HEK293T (cell line): ENCODE data around the gene RNF8.

Experiments
- CTCF ChIA-PET: fragments of 350-600 bp; formaldehyde crosslinking; extraction: SDS; loops from one replicate; lab custom pipeline; 2021; ENCODE audit warnings: antibody characterized with exemption, inconsistent platforms; lab: Yijun Ruan, JAX
- POLR2A ChIA-PET: fragments of 350-600 bp; formaldehyde crosslinking; extraction: SDS; loops from one replicate; lab custom pipeline; 2020; ENCODE audit warnings: antibody characterized with exemption, inconsistent platforms; lab: Yijun Ruan, JAX
- DNase-seq: peaks from one replicate; pipeline ENCODE4 v3.0.0; 2012; ENCODE audit warnings: mixed read lengths; ENCODE audit errors: extremely low spot score
- ARNT ChIP-seq: fragments of 450-650 bp; IDR thresholded peaks from 2 replicates; pipeline ENCODE4 v1.6.1; 2017; ENCODE audit warnings: mild to moderate bottlenecking
- BHLHE40 ChIP-seq: fragments of 450-650 bp; IDR thresholded peaks from 2 replicates; pipeline ENCODE4 v1.6.1; 2016; ENCODE audit warnings: mild to moderate bottlenecking, moderate library complexity, borderline replicate concordance
- CTBP1 ChIP-seq: fragments of 450-650 bp; IDR thresholded peaks from 2 replicates; pipeline ENCODE4 v1.6.1; 2016; ENCODE audit warnings: borderline replicate concordance
- ELF4 ChIP-seq: fragments of 450-650 bp; IDR thresholded peaks from 2 replicates; pipeline ENCODE4 v1.6.1; 2017; ENCODE audit warnings: antibody characterized with exemption
- FOXA1 ChIP-seq: fragments of 450-650 bp; IDR thresholded peaks from 2 replicates; pipeline ENCODE4 v1.6.1; 2016; ENCODE audit warnings: mild to moderate bottlenecking
- FOXK2 ChIP-seq: fragments of 450-650 bp; IDR thresholded peaks from 2 replicates; pipeline ENCODE4 v1.6.1; 2016; ENCODE audit warnings: mild to moderate bottlenecking
- FOXM1 ChIP-seq: fragments of 450-650 bp; IDR thresholded peaks from 2 replicates; pipeline ENCODE4 v1.6.1; 2017; ENCODE audit warnings: mild to moderate bottlenecking, borderline replicate concordance
- HDGF ChIP-seq: fragments of 450-650 bp; IDR thresholded peaks from 2 replicates; pipeline ENCODE4 v1.6.1; 2017; ENCODE audit warnings: antibody characterized with exemption, borderline replicate concordance
- L3MBTL2 ChIP-seq: fragments of 450-650 bp; conservative IDR thresholded peaks from 2 replicates; pipeline ENCODE4 v1.6.1; 2016; ENCODE audit warnings: mild to moderate bottlenecking
- LEF1 ChIP-seq: fragments of 450-650 bp; IDR thresholded peaks from 2 replicates; pipeline ENCODE4 v1.6.1; 2017; ENCODE audit warnings: mild to moderate bottlenecking, borderline replicate concordance
- NFRKB ChIP-seq: fragments of 450-650 bp; IDR thresholded peaks from 2 replicates; pipeline ENCODE4 v1.6.1; 2016; ENCODE audit warnings: mild to moderate bottlenecking, moderate library complexity
- SP1 ChIP-seq: fragments of 450-650 bp; IDR thresholded peaks from 2 replicates; pipeline ENCODE4 v1.6.1; 2017
- SUZ12 ChIP-seq: fragments of 450-650 bp; IDR thresholded peaks from 2 replicates; pipeline ENCODE4 v1.6.1; 2016; ENCODE audit warnings: mild to moderate bottlenecking
- TARDBP ChIP-seq: fragments of 450-650 bp; IDR thresholded peaks from 2 replicates; pipeline ENCODE4 v1.6.1; 2016
- ZNF384 ChIP-seq: fragments of 450-650 bp; IDR thresholded peaks from 2 replicates; pipeline ENCODE4 v1.6.1; 2016
- TF ChIP-seq, protein P1 (sequence below): fragments of 450-650 bp; IDR thresholded peaks from 2 replicates; pipeline ENCODE4 v1.6.1; 2016

The RNF8 gene

DNA sequence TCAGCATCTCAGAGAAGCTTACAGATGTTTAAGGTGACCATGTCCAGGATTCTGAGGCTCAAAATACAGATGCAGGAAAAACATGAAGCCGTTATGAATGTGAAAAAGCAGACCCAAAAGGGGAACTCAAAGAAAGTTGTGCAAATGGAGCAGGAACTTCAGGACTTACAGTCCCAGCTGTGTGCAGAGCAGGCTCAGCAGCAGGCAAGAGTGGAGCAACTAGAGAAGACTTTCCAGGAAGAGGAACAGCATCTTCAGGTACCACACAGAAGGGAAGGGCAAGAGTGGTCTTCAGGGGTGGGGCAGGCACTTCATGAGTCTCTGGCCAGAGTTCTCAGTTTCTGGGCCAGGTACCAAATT is 15.2 kb downstream of the RNF8 start:
- POLR2A ChIA-PET = no interaction called here
- CTCF ChIA-PET = no interaction called here
- no peak for TF ChIP-seq SUZ12
- DNase-seq = no peak

DNA sequence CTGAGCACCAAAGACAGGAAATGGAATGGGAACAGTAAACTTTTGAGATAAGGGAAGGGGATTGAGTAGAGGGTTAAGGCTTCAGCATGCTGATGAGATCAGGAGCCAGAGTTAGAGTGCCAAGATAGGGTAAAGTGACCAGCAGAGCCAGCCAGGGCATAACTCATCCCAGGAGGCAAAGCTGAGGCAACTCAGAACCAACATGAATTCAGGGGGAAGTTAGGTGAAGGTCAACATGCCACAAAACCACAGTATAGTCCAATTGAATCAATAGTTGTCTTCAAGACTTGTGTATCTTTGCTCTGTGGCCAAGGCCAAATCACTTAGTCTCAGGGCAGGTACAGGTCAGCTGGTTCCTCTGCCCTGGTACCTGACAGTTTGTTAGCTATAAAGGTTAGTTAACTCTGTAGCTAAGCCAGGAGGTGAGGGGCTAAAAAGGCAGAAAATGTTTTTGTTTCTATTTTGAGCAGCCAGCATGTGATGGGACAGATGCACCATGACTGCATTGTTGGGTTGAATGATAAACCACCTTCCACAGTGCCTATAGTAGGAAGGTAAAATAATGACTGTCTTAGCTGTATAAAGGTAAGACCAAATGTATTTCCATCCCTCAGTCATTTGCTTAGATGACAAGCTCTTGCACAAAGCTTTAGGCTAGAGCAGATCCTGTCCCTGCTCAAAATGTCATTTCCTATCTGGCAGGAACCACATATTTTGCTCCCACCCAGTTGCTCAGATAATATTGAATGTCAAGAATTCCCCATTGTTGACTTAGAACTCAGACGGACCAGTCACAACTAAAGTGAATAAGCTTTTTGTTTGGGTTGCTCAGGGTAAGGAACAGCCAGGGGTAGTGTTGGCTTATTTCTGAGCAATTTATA is 15.8 kb downstream of the RNF8 start:
- ChIA-PET POLR2A (no interaction called here), CTCF (no interaction called here)
- TF ChIP-seq TARDBP (no peak), SUZ12 (no peak), ARNT (no peak), LEF1 (no peak), FOXA1 (no peak), ELF4 (no peak), NFRKB (no peak), L3MBTL2 (no peak)
- TF ChIP-seq, protein P1, sequence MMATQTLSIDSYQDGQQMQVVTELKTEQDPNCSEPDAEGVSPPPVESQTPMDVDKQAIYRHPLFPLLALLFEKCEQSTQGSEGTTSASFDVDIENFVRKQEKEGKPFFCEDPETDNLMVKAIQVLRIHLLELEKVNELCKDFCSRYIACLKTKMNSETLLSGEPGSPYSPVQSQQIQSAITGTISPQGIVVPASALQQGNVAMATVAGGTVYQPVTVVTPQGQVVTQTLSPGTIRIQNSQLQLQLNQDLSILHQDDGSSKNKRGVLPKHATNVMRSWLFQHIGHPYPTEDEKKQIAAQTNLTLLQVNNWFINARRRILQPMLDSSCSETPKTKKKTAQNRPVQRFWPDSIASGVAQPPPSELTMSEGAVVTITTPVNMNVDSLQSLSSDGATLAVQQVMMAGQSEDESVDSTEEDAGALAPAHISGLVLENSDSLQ = no peak
- DNase-seq = no peak

DNA sequence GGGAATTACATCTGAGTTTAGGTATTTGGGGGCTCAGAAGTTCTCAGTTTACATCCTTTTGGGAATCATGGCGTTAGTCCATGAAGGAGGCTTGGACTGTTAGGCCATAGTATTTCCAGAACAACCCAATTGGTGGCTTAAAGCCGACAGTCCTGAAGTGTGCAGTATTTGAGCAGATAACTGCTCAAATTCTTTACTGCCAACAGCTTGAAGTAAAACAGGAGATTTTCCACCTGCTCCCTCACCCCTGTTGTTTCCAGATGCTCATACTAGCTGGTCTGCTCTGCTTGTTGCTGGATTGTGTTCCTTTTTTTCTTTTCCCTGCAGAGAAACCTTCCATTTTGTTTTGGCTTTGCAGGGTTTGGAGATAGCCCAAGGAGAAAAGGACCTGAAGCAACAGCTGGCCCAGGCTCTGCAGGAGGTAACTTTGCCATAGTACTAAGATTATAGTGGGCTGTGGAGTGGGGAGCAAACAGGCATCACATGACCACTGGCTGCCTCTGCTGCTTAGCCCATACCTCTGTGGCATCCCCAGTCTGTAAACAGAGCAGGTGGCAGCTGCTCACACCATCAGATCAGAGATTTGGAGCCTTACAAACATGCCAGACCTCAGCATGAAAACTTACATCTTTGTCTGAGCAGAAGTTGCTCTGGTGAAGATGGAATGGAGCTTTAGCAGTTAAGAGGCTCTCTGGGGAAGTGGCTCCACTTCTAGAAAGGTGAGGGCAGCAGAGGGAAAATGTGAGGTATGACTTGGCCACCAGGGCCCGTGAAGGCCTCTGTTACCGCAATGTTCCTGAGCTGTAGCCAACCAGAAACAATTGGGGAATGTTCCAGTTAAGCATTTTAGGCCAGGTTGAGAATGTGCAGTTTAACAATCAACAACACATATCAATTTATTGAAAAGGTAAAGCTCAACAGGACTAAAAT is 17.6 kb downstream of the RNF8 start:
- CTCF ChIA-PET = no interaction called here
- TF ChIP-seq L3MBTL2 = no peak
- TF ChIP-seq CTBP1 = no peak
- TF ChIP-seq BHLHE40 = no peak
- no peak for TF ChIP-seq HDGF
- no peak for TF ChIP-seq LEF1
- TF ChIP-seq FOXM1 = no peak
- TF ChIP-seq ARNT = no peak
- TF ChIP-seq SUZ12 = no peak
- TF ChIP-seq, protein P1 = no peak
- no peak for TF ChIP-seq FOXK2
- no peak for TF ChIP-seq NFRKB
- TF ChIP-seq FOXA1 = no peak
- TF ChIP-seq SP1 = no peak
- no peak for TF ChIP-seq ZNF384
- TF ChIP-seq TARDBP = no peak
- no peak for TF ChIP-seq ELF4
- no peak for DNase-seq
- POLR2A ChIA-PET = no interaction called here

DNA sequence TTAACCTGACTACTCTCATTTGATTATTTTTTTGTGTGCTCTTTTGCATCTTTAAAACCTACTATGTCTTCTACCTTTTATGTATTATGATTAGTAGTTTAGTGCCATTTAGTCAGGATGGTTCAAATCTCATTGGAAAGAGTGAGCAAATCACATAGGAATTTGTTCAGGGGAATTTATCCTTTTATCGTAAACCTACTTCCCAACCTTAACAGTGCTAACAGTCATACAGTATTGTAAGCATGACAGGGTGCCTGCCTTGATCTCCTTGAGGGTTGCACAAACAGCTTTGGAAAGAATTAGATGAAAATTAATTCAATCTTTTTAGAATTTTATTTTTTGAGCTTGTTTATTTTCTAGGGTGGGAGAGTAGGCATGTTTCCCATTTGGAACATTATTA is 18.3 kb downstream of the RNF8 start:
- TF ChIP-seq ELF4 = no peak
- TF ChIP-seq, protein P1 = no peak
- no peak for TF ChIP-seq CTBP1
- TF ChIP-seq FOXK2 = no peak
- no peak for TF ChIP-seq SUZ12
- TF ChIP-seq ZNF384 = no peak
- no peak for TF ChIP-seq LEF1
- TF ChIP-seq FOXM1 = no peak
- no peak for TF ChIP-seq HDGF
- no peak for TF ChIP-seq L3MBTL2
- TF ChIP-seq ARNT = no peak
- TF ChIP-seq SP1 = no peak
- no peak for TF ChIP-seq NFRKB
- no peak for TF ChIP-seq TARDBP
- ChIA-PET POLR2A (no interaction called here), CTCF (no interaction called here)
- no peak for DNase-seq

DNA sequence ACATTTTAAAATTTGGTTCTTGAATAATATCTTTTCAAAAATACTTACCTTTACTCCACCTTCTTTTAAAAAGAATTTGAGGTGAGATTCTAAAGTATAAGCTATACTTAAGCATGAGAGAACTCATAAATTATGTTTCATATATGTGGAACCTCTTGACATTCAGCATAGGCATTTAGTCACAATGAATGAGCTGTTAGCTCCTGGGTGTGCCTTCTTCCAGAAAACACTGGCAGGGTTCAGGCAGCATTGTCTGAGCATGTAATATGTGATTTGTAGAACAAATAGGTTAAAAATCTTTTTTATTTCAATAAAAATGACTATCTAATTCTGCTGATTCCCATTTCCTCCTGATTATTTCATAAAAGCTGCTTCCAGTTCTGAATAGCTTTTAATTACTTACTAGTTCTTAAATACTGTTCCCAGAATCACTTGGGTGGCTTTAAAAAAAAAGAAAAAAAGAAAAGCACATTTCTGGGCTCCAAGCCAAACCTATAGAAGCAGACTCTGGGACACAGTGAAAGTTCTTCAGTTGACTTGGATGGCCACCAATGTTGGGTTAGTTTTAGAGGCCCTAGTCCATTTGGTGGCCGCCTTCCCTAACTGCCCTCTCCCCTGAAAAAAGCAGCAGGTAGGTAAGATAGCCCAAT is 20.2 kb downstream of the RNF8 start:
- DNase-seq = no peak
- no peak for TF ChIP-seq TARDBP
- no peak for TF ChIP-seq ARNT
- no peak for TF ChIP-seq SP1
- TF ChIP-seq BHLHE40 = no peak
- no peak for TF ChIP-seq ELF4
- no peak for TF ChIP-seq FOXM1
- no peak for TF ChIP-seq CTBP1
- TF ChIP-seq LEF1 = no peak
- no peak for TF ChIP-seq ZNF384
- TF ChIP-seq L3MBTL2 = no peak
- no peak for TF ChIP-seq FOXA1
- no peak for TF ChIP-seq FOXK2
- no peak for TF ChIP-seq NFRKB
- TF ChIP-seq SUZ12 = no peak
- TF ChIP-seq, protein P1 = no peak
- no peak for TF ChIP-seq HDGF
- ChIA-PET POLR2A (interaction anchor here (1.4 kb wide), 1 partner anchor 19 kb away, joined by 3 read pairs; no protein-coding TSS in a partner anchor), CTCF (no interaction called here)
